Smooth muscle cell (in vitro differentiated cells): ENCODE results near the gene ZC3H4. TPM values are rescaled to one million over a fixed set of nuclear protein-coding genes. Genes with fewer than 3 reads are reported as not detected.

Experiments used
- DNase-seq: peaks from one replicate; lab custom pipeline; 2025; ENCODE audit not compliant: unreplicated experiment; lab: John Stamatoyannopoulos, UW
- H2AFZ ChIP-seq: fragments of 200-600 bp; sonication (generic); 2 replicates; pipeline ENCODE4 v1.6.0; 2016; ENCODE audit warnings: antibody characterized with exemption, low read depth, mild to moderate bottlenecking
- H3F3A ChIP-seq: fragments of 200-600 bp; sonication (generic); 2 replicates; pipeline ENCODE4 v1.6.0; 2017; ENCODE audit warnings: antibody characterized with exemption, low read depth
- H3K27ac ChIP-seq: fragments of 200-600 bp; sonication (generic); 2 replicates; pipeline ENCODE4 v1.5.1; 2016; ENCODE audit warnings: low read depth, mild to moderate bottlenecking
- H3K27me3 ChIP-seq: fragments of 200-600 bp; sonication (generic); 2 replicates; pipeline ENCODE4 v1.6.1; 2016; ENCODE audit warnings: low read depth, mild to moderate bottlenecking
- H3K36me3 ChIP-seq: fragments of 200-600 bp; sonication (generic); 2 replicates; pipeline ENCODE4 v1.5.1; 2016; ENCODE audit warnings: low read depth
- H3K4me1 ChIP-seq: fragments of 200-600 bp; sonication (generic); 2 replicates; pipeline ENCODE4 v1.5.1; 2016; ENCODE audit warnings: low read depth
- H3K4me2 ChIP-seq: fragments of 200-600 bp; sonication (generic); 2 replicates; pipeline ENCODE4 v1.6.0; 2016; ENCODE audit warnings: mild to moderate bottlenecking
- H3K4me3 ChIP-seq: fragments of 200-600 bp; sonication (generic); 2 replicates; pipeline ENCODE4 v1.5.1; 2016; ENCODE audit warnings: mild to moderate bottlenecking
- H3K79me2 ChIP-seq: fragments of 200-600 bp; sonication (generic); 2 replicates; pipeline ENCODE4 v1.6.0; 2016; ENCODE audit warnings: low read depth, mild to moderate bottlenecking
- H3K9ac ChIP-seq: fragments of 200-600 bp; sonication (generic); 2 replicates; pipeline ENCODE4 v1.6.0; 2016; ENCODE audit warnings: low read depth
- H3K9me3 ChIP-seq: fragments of 200-600 bp; sonication (generic); replicated peaks from 2 replicates; pipeline ENCODE4 v1.5.1; 2016; ENCODE audit warnings: low read depth
- H4K20me1 ChIP-seq: fragments of 200-600 bp; sonication (generic); 2 replicates; pipeline ENCODE4 v1.6.0; 2016; ENCODE audit warnings: low read depth
- CTCF ChIP-seq: fragments of 200-600 bp; sonication (generic); IDR thresholded peaks from 2 replicates; pipeline ENCODE4 v1.5.1; 2017; ENCODE audit warnings: borderline replicate concordance, mild to moderate bottlenecking, antibody characterized with exemption; ENCODE audit not compliant: insufficient read depth, poor library complexity, severe bottlenecking
- WGBS: methylation state at CpG from one replicate; pipeline ENCODE4 v1.1.7; 2016; ENCODE audit warnings: low lambda C conversion rate; 5-methylcytosine and 5-hydroxymethylcytosine counted together
- polyA plus RNA-seq: library from polyadenylated mRNA; unstranded; fragments of >200 nt; fragmentation: Nextera tagmentation; extraction: Ambion mirVana; gene quantifications from 2 replicates; pipeline ENCODE4 v1.2.1, GENCODE V29; 2016
- total RNA-seq: library from RNA; depleted of rRNA; stranded (reverse); fragments of >200 nt; gene quantifications from 2 replicates; pipeline ENCODE4 v1.2.3, GENCODE V29; 2014

The ZC3H4 gene
- total and polyA plus RNA-seq, 2 experiments from 2014 or later: 1.9 to 9.3 TPM

GRCh38 chr19:47098608-47099007 is 15.0 kb downstream of the ZC3H4 start:
- Histone ChIP-seq H3K4me3 (no peak overlapping the region), H3K79me2 (peaks cover 94% of the 10 kb centered on the region), H4K20me1 (peaks cover 89% of the 10 kb centered on the region), H3F3A (no peaks in the 10 kb centered on the region), H3K36me3 (no peaks in the 10 kb centered on the region), H3K9me3 (no peaks in the 10 kb centered on the region), H3K27me3 (no peaks in the 10 kb centered on the region), H3K4me2 (no peak overlapping the region), H3K9ac (no peak overlapping the region), H2AFZ (no peak overlapping the region), H3K27ac (no peak overlapping the region), H3K4me1 (peaks cover 8% of the 10 kb centered on the region)
- WGBS: 97% methylated on average over 6 of the region's 6 CpGs
- TF ChIP-seq CTCF: no peak
- no peak for DNase-seq

DNA sequence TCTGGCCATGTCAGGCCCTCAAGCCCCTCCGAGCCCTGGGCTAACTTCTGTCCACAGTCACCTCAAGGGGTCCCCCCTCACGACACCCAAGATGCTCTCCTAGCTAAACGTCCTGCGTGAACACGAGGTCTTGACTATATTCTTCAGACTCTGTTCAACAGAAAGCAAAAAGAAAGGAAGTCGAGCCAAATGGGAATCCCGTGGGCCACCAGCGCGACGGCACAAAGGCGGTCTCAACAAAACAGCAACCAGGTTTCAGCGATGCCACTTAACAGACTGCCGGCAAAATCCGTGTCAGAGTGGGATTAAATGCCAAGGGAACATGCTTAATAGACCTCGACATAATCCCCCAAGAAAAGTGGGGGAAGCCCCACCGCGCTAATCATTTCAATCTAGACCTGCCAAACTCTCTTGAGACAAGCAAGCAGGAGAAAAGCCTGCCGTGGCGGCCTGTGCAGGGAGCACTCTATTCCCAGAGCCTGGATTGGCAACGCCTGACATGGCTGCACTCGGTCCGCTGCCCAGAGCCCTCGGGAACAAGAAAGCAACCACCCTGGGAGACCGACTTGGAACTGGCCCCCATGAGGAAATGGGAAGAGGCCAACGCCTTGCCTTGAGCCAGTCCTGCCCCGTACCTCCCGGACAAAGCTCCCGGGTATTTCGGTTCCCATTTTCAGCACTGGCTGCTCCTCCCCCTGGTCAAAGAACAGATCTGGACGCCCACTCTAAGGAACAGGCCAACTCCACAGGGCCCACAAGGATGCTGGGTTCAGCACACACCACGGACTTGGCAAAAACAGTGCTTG is 16.0 kb downstream of the ZC3H4 start:
- H3K36me3 ChIP-seq: no peaks in the 10 kb centered on the region
- peaks cover 86% of the 10 kb centered on the region for H3K79me2 ChIP-seq
- H3K4me3 ChIP-seq: no peak overlapping the region
- no peak for TF ChIP-seq CTCF
- 89% methylated on average over 31 of the region's 31 CpGs for WGBS
- H3F3A ChIP-seq: no peaks in the 10 kb centered on the region
- no peak overlapping the region for H2AFZ ChIP-seq
- H4K20me1 ChIP-seq: peaks cover 80% of the 10 kb centered on the region
- H3K9me3 ChIP-seq: no peaks in the 10 kb centered on the region
- H3K4me2 ChIP-seq: no peak overlapping the region
- no peak for DNase-seq
- H3K9ac ChIP-seq: no peak overlapping the region
- no peaks in the 10 kb centered on the region for H3K27me3 ChIP-seq
- H3K27ac ChIP-seq: no peak overlapping the region
- H3K4me1 ChIP-seq: peaks cover 8% of the 10 kb centered on the region

DNA sequence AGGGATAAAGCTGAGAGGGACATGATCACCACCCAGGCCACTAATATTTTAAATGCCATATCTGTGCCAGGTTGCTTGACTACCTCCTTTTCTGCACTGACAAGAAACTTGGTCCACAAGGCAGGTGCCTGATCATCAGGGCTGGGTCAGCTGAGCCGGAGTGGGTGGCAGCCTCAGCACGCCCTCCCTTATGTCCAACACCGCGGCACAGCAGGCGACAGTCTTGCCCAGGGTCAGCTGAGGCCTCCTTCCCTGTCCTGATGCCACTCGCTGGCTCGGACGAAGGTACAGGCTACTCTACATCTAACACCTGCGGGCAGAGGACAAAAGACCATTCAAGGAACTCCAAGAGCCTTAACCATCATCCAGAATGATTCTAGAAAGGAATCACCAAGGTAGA is 16.9 kb downstream of the ZC3H4 start:
- H3F3A ChIP-seq: no peaks in the 10 kb centered on the region
- H3K27ac ChIP-seq: peak overlapping the region; percentile 46
- 97% methylated on average over 9 of the region's 9 CpGs for WGBS
- H2AFZ ChIP-seq: no peak overlapping the region
- no peaks in the 10 kb centered on the region for H3K9me3 ChIP-seq
- H3K4me3 ChIP-seq: no peak overlapping the region
- no peak for TF ChIP-seq CTCF
- peaks cover 76% of the 10 kb centered on the region for H4K20me1 ChIP-seq
- DNase-seq: no peak
- no peak overlapping the region for H3K4me2 ChIP-seq
- H3K4me1 ChIP-seq: peaks cover 8% of the 10 kb centered on the region
- H3K79me2 ChIP-seq: peaks cover 80% of the 10 kb centered on the region
- no peaks in the 10 kb centered on the region for H3K27me3 ChIP-seq
- no peak overlapping the region for H3K9ac ChIP-seq
- H3K36me3 ChIP-seq: no peaks in the 10 kb centered on the region

- no peak for DNase-seq
- Histone ChIP-seq H3K4me1 (peaks cover 8% of the 10 kb centered on the region), H3K9ac (peak overlapping the region; percentile 47), H3K79me2 (peaks cover 74% of the 10 kb centered on the region), H4K20me1 (peaks cover 71% of the 10 kb centered on the region), H3K27me3 (no peaks in the 10 kb centered on the region), H3K4me3 (no peak overlapping the region), H2AFZ (no peak overlapping the region), H3K36me3 (no peaks in the 10 kb centered on the region), H3K4me2 (no peak overlapping the region), H3K9me3 (no peaks in the 10 kb centered on the region), H3K27ac (peak overlapping the region; percentile 46), H3F3A (no peaks in the 10 kb centered on the region)
- TF ChIP-seq CTCF: no peak
- WGBS: 90% methylated on average over 12 of the region's 12 CpGs
These were observed 17.4 kb downstream of the ZC3H4 start for GRCh38 chr19:47096100-47096704.
